ENCODE measurements around the gene EIF4E2.

- no peak for TF ChIP-seq CTCF (IDR thresholded peaks at IDR 0.05; ENCODE audit: insufficient read depth, low read depth, low read length)
- no peak for TF ChIP-seq EZH2 (IDR thresholded peaks at IDR 0.05; ENCODE audit: insufficient read depth, low read length)
These were observed 13.0 kb upstream of the EIF4E2 start for GRCh38 chr2:232537499-232537898.

All from astrocyte (in vitro differentiated cells and primary cell).